CD4-positive, alpha-beta T cell (primary cell): ENCODE data around the gene CTDSPL2. TPM values are rescaled to one million over a fixed set of nuclear protein-coding genes. Genes with fewer than 3 reads are reported as not detected.

Source experiments
- ATAC-seq: fragments of 200-7000 bp; cut with Tn5 transposase; one replicate; pipeline ENCODE4 v1.10.0; 2022; ENCODE audit warnings: mild to moderate bottlenecking; ENCODE audit not compliant: poor library complexity
- CTCF ChIA-PET: fragments of 350-600 bp; sonication (Branson Sonifier 250); formaldehyde crosslinking; loops from one replicate; lab custom pipeline; 2021; ENCODE audit warnings: antibody characterized with exemption, inconsistent platforms; lab: Charles Lee
- POLR2A ChIA-PET: fragments of 350-600 bp; sonication (Branson Sonifier 250); formaldehyde crosslinking; loops from one replicate; lab custom pipeline; 2021; ENCODE audit warnings: antibody characterized with exemption, inconsistent platforms; lab: Charles Lee
- DNase-seq, 14 experiments: peaks; one replicate each; pipeline ENCODE4 v3.0.0-alpha.2; 2013 to 2020; ENCODE audit warnings: mixed read lengths in 2 of 14
- H3K27ac ChIP-seq, 2 donors: one replicate each; pipeline versions ENCODE4 v1.5.1 to v1.7.0; 2013; ENCODE audit warnings: low read length in 2 of 2, low read depth in 1 of 2, mild to moderate bottlenecking in 1 of 2
- H3K27me3 ChIP-seq, 2 experiments: 1 replicate in 1 of 2; 2 replicates in 1 of 2; pipeline versions ENCODE4 v1.6.1 to v1.7.0; 2013; ENCODE audit warnings: low read length in 2 of 2, control low read depth in 1 of 2, mild to moderate bottlenecking in 1 of 2, moderate library complexity in 1 of 2; ENCODE audit not compliant: insufficient read depth in 2 of 2, control insufficient read depth in 1 of 2
- H3K36me3 ChIP-seq: one replicate; pipeline ENCODE4 v1.6.1; 2013; ENCODE audit warnings: low read length, control low read depth; ENCODE audit not compliant: insufficient read depth
- H3K4me1 ChIP-seq: one replicate; pipeline ENCODE4 v1.6.1; 2013; ENCODE audit warnings: low read length, control low read depth; ENCODE audit not compliant: insufficient read depth
- H3K4me3 ChIP-seq: one replicate; pipeline ENCODE4 v1.5.1; 2013; ENCODE audit warnings: mild to moderate bottlenecking, low read length, moderate library complexity
- H3K9me3 ChIP-seq, 2 experiments: 1 replicate in 1 of 2; 2 replicates in 1 of 2; pipeline versions ENCODE4 v1.6.1 to v1.7.0; 2013; ENCODE audit warnings: low read length in 2 of 2, mild to moderate bottlenecking in 2 of 2, control low read depth in 1 of 2, moderate library complexity in 1 of 2; ENCODE audit not compliant: control insufficient read depth in 1 of 2, insufficient read depth in 1 of 2
- H3K27ac Mint-ChIP-seq: one replicate; pipeline ENCODE4 v1.8.0; 2020; ENCODE audit warnings: mixed read lengths
- H3K27me3 Mint-ChIP-seq: one replicate; pipeline ENCODE4 v1.8.0; 2021; ENCODE audit warnings: mixed read lengths
- H3K36me3 Mint-ChIP-seq: one replicate; pipeline ENCODE4 v1.8.0; 2021; ENCODE audit warnings: low read depth, mixed read lengths
- H3K4me1 Mint-ChIP-seq: one replicate; pipeline ENCODE4 v1.8.0; 2021; ENCODE audit warnings: low read depth, mixed read lengths
- H3K4me3 Mint-ChIP-seq: one replicate; pipeline ENCODE4 v1.8.0; 2020; ENCODE audit warnings: mild to moderate bottlenecking, mixed read lengths
- H3K9me3 Mint-ChIP-seq: one replicate; pipeline ENCODE4 v1.8.0; 2020; ENCODE audit warnings: mixed read lengths
- CTCF ChIP-seq: fragments of 200-600 bp; IDR thresholded peaks from one replicate; pipeline ENCODE4 v1.8.0; 2022; ENCODE audit warnings: antibody characterized with exemption, mild to moderate bottlenecking
- intact Hi-C, 2 experiments: fragments of 100-400 bp; cut with DNase I in 1 of 2; cut with micrococcal nuclease in 1 of 2; formaldehyde crosslinking; loops; one replicate each; pipeline versions ENCODE4 v1.15.1 to v1.9.0; 2023 to 2025; cut with DNase I, micrococcal nuclease
- polyA plus RNA-seq, 2 donors: library from polyadenylated mRNA; unstranded; fragments of 120-200 nt; gene quantifications; one replicate each; pipeline ENCODE4 v1.2.1, GENCODE V29; 2013
- total RNA-seq, 174 experiments: library from RNA in 2 of 174; stranded (reverse) in 2 of 174; gene quantifications; one replicate each; pipeline ENCODE4 v1.2.3 and lab custom pipeline; 2021 to 2026

CTDSPL2 gene
- 100 to 1,000 TPM; 106 to 113 TPM for total RNA-seq
- polyA plus RNA-seq (2013, experiment 1 of 2), result 26.8 TPM
- 38.2 TPM for polyA plus RNA-seq (2013, experiment 2 of 2)
- total RNA-seq (lab: John Stamatoyannopoulos, UW), result 54.8 to 167 (median 93.7) reads per million in 172 experiments

GRCh38 chr15:44426975-44427755 lies at the start of gene CTDSPL2:
TSS of gene CTDSPL2 (plus strand) at chr15:44427629. CDS start at chr15:44459015, 31,386 bp downstream.
- H3K4me3 ChIP-seq, result peak within 1 kb of the TSS; percentile 72
- no peaks in the 10 kb centered on the region for H3K27me3 Mint-ChIP-seq
- H3K9me3 ChIP-seq, result no peaks in the 10 kb centered on the region
- no peaks in the 10 kb centered on the region for H3K27me3 ChIP-seq
- intact Hi-C loops, result loop anchor here (1.0 to 10.0 kb wide), 9 partner anchors 40 to 975 kb away; partner anchors contain the start of genes EIF3J (in 1 of the 2), FRMD5 (in 1 of the 2), GOLM2 (in 1 of the 2) and MFAP1 (in 1 of the 2)
- H3K4me1 ChIP-seq, result peaks cover 24% of the 10 kb centered on the region
- peaks cover 36% of the 10 kb centered on the region for H3K36me3 Mint-ChIP-seq
- peak; percentile 24 for TF ChIP-seq CTCF
- peaks cover 66% of the 10 kb centered on the region for H3K4me1 Mint-ChIP-seq
- POLR2A ChIA-PET, result interaction anchor here (0.6 to 4.4 kb wide), 30 partner anchors 8 to 975 kb away, joined by 3 to 78 read pairs (median 4); partner anchors contain the start of genes B2M, EIF3J, ELL3 and GOLM2
- peak within 1 kb of the TSS; percentile 99 for H3K4me3 Mint-ChIP-seq
- peak within 1 kb of the TSS; percentile 97 to 98 for H3K27ac ChIP-seq
- H3K9me3 Mint-ChIP-seq, result no peaks in the 10 kb centered on the region
- ATAC-seq (peak; percentile 95), DNase-seq (peak; percentile 87 to 96 (median 91))
- CTCF ChIA-PET, result interaction anchor here (0.8 to 4.3 kb wide), 10 partner anchors 18 to 302 kb away, joined by 3 to 16 read pairs (median 4); partner anchors contain the start of genes EIF3J, GOLM2 and SPG11
- H3K27ac Mint-ChIP-seq, result peak within 1 kb of the TSS; percentile 99
- peaks cover 5% of the 10 kb centered on the region for H3K36me3 ChIP-seq

DNA sequence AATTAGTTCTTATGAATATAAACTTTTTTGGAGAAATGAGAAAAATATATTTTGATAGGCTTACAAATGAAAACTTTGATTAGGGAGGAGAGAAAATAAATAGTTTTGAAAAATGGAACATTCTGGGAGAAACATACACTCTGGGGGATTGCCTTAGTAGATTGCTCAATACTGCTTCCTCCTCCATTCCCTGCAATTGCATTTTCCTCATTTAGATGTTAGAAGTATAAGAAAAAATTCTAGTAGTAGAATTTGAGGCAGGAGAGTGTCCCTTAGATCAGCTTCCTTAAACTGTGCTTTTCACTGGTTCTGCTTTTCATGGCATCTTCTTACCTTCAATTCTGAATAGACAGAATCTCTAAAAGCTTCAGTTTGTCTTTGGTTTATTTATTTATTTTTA lies 46.2 kb upstream of the CTDSPL2 start:
- H3K36me3 ChIP-seq, result peaks cover 6% of the 10 kb centered on the region
- H3K9me3 ChIP-seq, result no peaks in the 10 kb centered on the region
- H3K27me3 ChIP-seq, result no peaks in the 10 kb centered on the region
- H3K4me1 Mint-ChIP-seq, result no peaks in the 10 kb centered on the region
- no peak overlapping the region for H3K27ac Mint-ChIP-seq
- peaks cover 55% of the 10 kb centered on the region for H3K36me3 Mint-ChIP-seq
- no peak for TF ChIP-seq CTCF
- POLR2A ChIA-PET, result no interaction called here
- no peak overlapping the region for H3K27ac ChIP-seq
- H3K4me3 ChIP-seq, result no peak overlapping the region
- intact Hi-C loops, result no loop called here
- no peaks in the 10 kb centered on the region for H3K27me3 Mint-ChIP-seq
- DNase-seq (no peak), ATAC-seq (no peak)
- CTCF ChIA-PET, result interaction anchor here (0.6 kb wide), 1 partner anchor 38 kb away, joined by 3 read pairs; no protein-coding TSS in a partner anchor
- no peak overlapping the region for H3K4me3 Mint-ChIP-seq
- H3K9me3 Mint-ChIP-seq, result no peaks in the 10 kb centered on the region
- H3K4me1 ChIP-seq, result no peaks in the 10 kb centered on the region

DNA sequence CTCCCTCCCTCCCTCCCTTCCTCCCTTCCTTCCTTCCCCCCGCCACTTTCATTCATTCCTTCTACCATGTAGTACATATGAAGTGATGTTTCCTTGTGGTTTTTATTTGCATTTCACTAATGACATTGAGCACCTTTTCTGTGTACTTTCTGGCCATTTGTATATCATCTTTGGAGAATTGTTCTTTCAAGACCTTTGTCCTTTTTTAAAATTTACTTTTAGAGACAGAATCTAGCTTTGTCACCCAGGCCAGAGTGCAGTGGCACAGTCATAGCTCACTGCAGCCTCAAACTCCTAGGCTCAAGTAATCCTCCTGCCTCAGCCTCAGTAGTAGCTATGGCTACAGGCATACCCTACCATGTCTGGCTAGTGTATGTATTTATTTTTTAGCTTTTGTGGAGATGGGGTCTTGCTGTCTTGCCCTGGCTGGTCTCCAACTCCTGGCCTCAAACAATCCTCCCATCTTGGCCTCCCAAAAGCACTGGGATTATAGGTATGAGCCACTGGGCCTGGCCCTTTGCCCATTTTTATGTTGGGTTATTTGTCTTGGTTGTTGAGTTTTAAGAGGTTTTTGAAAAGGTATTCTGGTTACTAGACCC lies 42.0 kb upstream of the CTDSPL2 start:
- no peak overlapping the region for H3K27ac Mint-ChIP-seq
- peaks cover 50% of the 10 kb centered on the region for H3K36me3 Mint-ChIP-seq
- Histone ChIP-seq H3K4me3 (no peak overlapping the region), H3K27me3 (no peaks in the 10 kb centered on the region), H3K4me1 (no peaks in the 10 kb centered on the region), H3K9me3 (no peaks in the 10 kb centered on the region), H3K36me3 (peaks cover 2% of the 10 kb centered on the region), H3K27ac (no peak overlapping the region)
- no peak for TF ChIP-seq CTCF
- H3K4me3 Mint-ChIP-seq, result no peak overlapping the region
- H3K27me3 Mint-ChIP-seq, result no peaks in the 10 kb centered on the region
- no peak for ATAC-seq
- ChIA-PET POLR2A (no interaction called here), CTCF (no interaction called here)
- no peaks in the 10 kb centered on the region for H3K9me3 Mint-ChIP-seq
- no peaks in the 10 kb centered on the region for H3K4me1 Mint-ChIP-seq
- no peak for DNase-seq
- intact Hi-C loops, result no loop called here
